H1 (cell line): ENCODE data around the gene ST3GAL2. TPM values are rescaled to one million over a fixed set of nuclear protein-coding genes. Genes with fewer than 3 reads are reported as not detected.

Experiments
- CTCF ChIA-PET: fragments of 300-600 bp; sonication (Branson Sonifier 250); formaldehyde crosslinking; loops from one replicate; lab custom pipeline; 2021; ENCODE audit not compliant: partially characterized antibody; lab: Charles Lee
- POLR2A ChIA-PET: fragments of 300-600 bp; sonication (Branson Sonifier 250); formaldehyde crosslinking; loops from one replicate; lab custom pipeline; 2021; ENCODE audit warnings: inconsistent platforms; ENCODE audit not compliant: partially characterized antibody; lab: Charles Lee
- DNase-seq, 2 experiments: peaks; one replicate each; pipeline versions ENCODE4 v3.0.0 to v3.0.0-alpha.2; 2010 to 2022; ENCODE audit warnings: low spot score in 2 of 2, low read depth in 1 of 2, mixed read lengths in 1 of 2
- FAIRE-seq: peaks from 2 replicates; lab custom pipeline; 2011; peaks lifted over from hg19 to GRCh38; lab: Jason Lieb, UNC
- H2AFZ ChIP-seq: 2 replicates; pipeline ENCODE4 v1.8.1; 2012; ENCODE audit warnings: low read length, inconsistent platforms
- H2AK5ac ChIP-seq: 2 replicates; pipeline ENCODE4 v1.6.1; 2013; ENCODE audit warnings: low read depth, low read length
- H2BK120ac ChIP-seq: replicated peaks from 2 replicates; pipeline ENCODE3; 2013; ENCODE audit warnings: low read depth, low read length, inconsistent platforms
- H2BK12ac ChIP-seq: 2 replicates; pipeline ENCODE4 v1.6.1; 2013; ENCODE audit warnings: low read depth, low read length
- H2BK15ac ChIP-seq: 2 replicates; pipeline ENCODE4 v1.6.1; 2013; ENCODE audit warnings: low read length
- H2BK20ac ChIP-seq: 2 replicates; pipeline ENCODE4 v1.6.1; 2013; ENCODE audit warnings: low read length
- H2BK5ac ChIP-seq: 2 replicates; pipeline ENCODE4 v1.6.1; 2013; ENCODE audit warnings: low read depth, low read length
- H3K14ac ChIP-seq: 2 replicates; pipeline ENCODE4 v1.6.1; 2013; ENCODE audit warnings: inconsistent platforms; ENCODE audit not compliant: insufficient read length
- H3K18ac ChIP-seq: 2 replicates; pipeline ENCODE4 v1.6.1; 2013; ENCODE audit warnings: low read length; ENCODE audit errors: extremely low read depth
- H3K23ac ChIP-seq: 2 replicates; pipeline ENCODE4 v1.6.1; 2013; ENCODE audit warnings: inconsistent platforms; ENCODE audit not compliant: insufficient read length
- H3K23me2 ChIP-seq: 2 replicates; pipeline ENCODE4 v1.6.1; 2013; ENCODE audit warnings: low read depth, low read length
- H3K27ac ChIP-seq: 2 replicates; pipeline ENCODE4 v1.6.1; 2011; ENCODE audit warnings: low read depth, low read length, inconsistent platforms
- H3K27me3 ChIP-seq, 4 experiments: replicated peaks in 1 of 4; 1 replicate in 1 of 4; 2 replicates in 3 of 4; pipeline versions ENCODE4 v1.6.1 to v1.8.1; 2011 to 2013; ENCODE audit warnings: low read length in 3 of 4, mild to moderate bottlenecking in 3 of 4, inconsistent platforms in 2 of 4, mixed read lengths in 2 of 4, moderate library complexity in 1 of 4; ENCODE audit not compliant: control insufficient read depth in 3 of 4, insufficient read depth in 3 of 4; ENCODE audit errors: extremely low read depth in 1 of 4
- H3K36me3 ChIP-seq, 4 experiments: 2 replicates each; pipeline versions ENCODE4 v1.6.1 to v1.8.1; 2011 to 2013; ENCODE audit warnings: mild to moderate bottlenecking in 4 of 4, low read length in 3 of 4, moderate library complexity in 2 of 4, control low read depth in 1 of 4, inconsistent platforms in 1 of 4; ENCODE audit not compliant: insufficient read depth in 4 of 4, control insufficient read depth in 2 of 4
- H3K4ac ChIP-seq: replicated peaks from 2 replicates; pipeline ENCODE3; 2013; ENCODE audit warnings: low read length, low read depth, mixed read lengths, inconsistent platforms; ENCODE audit not compliant: insufficient read length
- H3K4me1 ChIP-seq, 4 experiments: replicated peaks in 1 of 4; 1 replicate in 1 of 4; 2 replicates in 3 of 4; pipeline versions ENCODE4 v1.6.1 to v1.8.1; 2011 to 2013; ENCODE audit warnings: low read length in 3 of 4, inconsistent platforms in 2 of 4, mixed read lengths in 1 of 4; ENCODE audit not compliant: insufficient read depth in 4 of 4, control insufficient read depth in 3 of 4
- H3K4me2 ChIP-seq, 2 experiments: 2 replicates each; pipeline versions ENCODE4 v1.6.1 to v1.8.1; 2011 to 2013; ENCODE audit warnings: low read depth in 2 of 2, low read length in 2 of 2, control low read depth in 1 of 2, inconsistent platforms in 1 of 2, mild to moderate bottlenecking in 1 of 2; ENCODE audit not compliant: insufficient read depth in 1 of 2
- H3K4me3 ChIP-seq, 4 experiments: fragments of 200-600, 300-600 bp in 1 of 4; sonication (generic), shearing (Covaris generic), sonication (Bioruptor Twin) in 1 of 4; 2 replicates each; pipeline versions ENCODE4 v1.5.1 to v1.8.1; 2011 to 2016; ENCODE audit warnings: low read length in 4 of 4, low read depth in 3 of 4, control low read depth in 2 of 4, inconsistent platforms in 2 of 4, mild to moderate bottlenecking in 2 of 4, mixed read lengths in 1 of 4, moderate library complexity in 1 of 4; ENCODE audit not compliant: insufficient read depth in 2 of 4; ENCODE audit errors: extremely low read depth in 1 of 4
- H3K56ac ChIP-seq: replicated peaks from 2 replicates; pipeline ENCODE3; 2013; ENCODE audit warnings: low read depth, mild to moderate bottlenecking, mixed read lengths, low read length, inconsistent platforms; ENCODE audit not compliant: insufficient read length
- H3K79me1 ChIP-seq: 2 replicates; pipeline ENCODE4 v1.6.1; 2013; ENCODE audit warnings: low read depth, low read length, control low read depth
- H3K79me2 ChIP-seq, 2 experiments: 2 replicates each; pipeline versions ENCODE4 v1.6.1 to v1.8.1; 2012 to 2013; ENCODE audit warnings: low read length in 2 of 2, mild to moderate bottlenecking in 2 of 2, inconsistent platforms in 1 of 2; ENCODE audit not compliant: insufficient read depth in 2 of 2, control insufficient read depth in 1 of 2
- H3K9ac ChIP-seq, 4 experiments: replicated peaks in 1 of 4; 1 replicate in 1 of 4; 2 replicates in 3 of 4; pipeline versions ENCODE4 v1.6.1 to v1.8.1; 2011 to 2013; ENCODE audit warnings: low read depth in 3 of 4, low read length in 3 of 4, control low read depth in 2 of 4, mild to moderate bottlenecking in 2 of 4, moderate library complexity in 2 of 4, inconsistent platforms in 1 of 4; ENCODE audit errors: extremely low read depth in 1 of 4
- H3K9me3 ChIP-seq, 2 experiments: 2 replicates each; pipeline versions ENCODE4 v1.6.1 to v1.8.1; 2012 to 2013; ENCODE audit warnings: mild to moderate bottlenecking in 2 of 2, moderate library complexity in 2 of 2, control low read depth in 1 of 2, inconsistent platforms in 1 of 2, low read depth in 1 of 2, low read length in 1 of 2, mixed read lengths in 1 of 2; ENCODE audit not compliant: insufficient read depth in 2 of 2
- H4K20me1 ChIP-seq, 2 experiments: replicated peaks in 1 of 2; 2 replicates each; pipeline versions ENCODE3 to v1.8.1; 2011 to 2013; ENCODE audit warnings: inconsistent platforms in 2 of 2, low read length in 2 of 2, mild to moderate bottlenecking in 1 of 2; ENCODE audit not compliant: insufficient read depth in 2 of 2, control insufficient read depth in 1 of 2
- H4K5ac ChIP-seq: 2 replicates; pipeline ENCODE4 v1.6.1; 2013; ENCODE audit warnings: low read length, low read depth, mixed read lengths, inconsistent platforms; ENCODE audit not compliant: insufficient read length
- H4K8ac ChIP-seq: 2 replicates; pipeline ENCODE4 v1.8.0; 2013; ENCODE audit warnings: mild to moderate bottlenecking, moderate library complexity, low read length, inconsistent platforms; ENCODE audit not compliant: insufficient read depth; ENCODE audit errors: extremely low read depth
- H4K91ac ChIP-seq: replicated peaks from 2 replicates; pipeline ENCODE3; 2013; ENCODE audit warnings: low read length, mixed read lengths, inconsistent platforms; ENCODE audit not compliant: insufficient read length
- BACH1 ChIP-seq: IDR thresholded peaks from 2 replicates; pipeline ENCODE4 v1.6.1; 2012; ENCODE audit warnings: low read length, improper control_type of control experiment
- RFX5 ChIP-seq: IDR thresholded peaks from 2 replicates; pipeline ENCODE4 v1.6.1; 2011; ENCODE audit warnings: low read depth, low read length, improper control_type of control experiment, borderline replicate concordance
- TAF7 ChIP-seq: optimal IDR thresholded peaks from 2 replicates; pipeline ENCODE3; 2011; ENCODE audit warnings: low read depth, mild to moderate bottlenecking, inconsistent platforms, low read length, moderate library complexity, borderline replicate concordance
- WGBS, 2 experiments: shearing (Covaris generic) in 1 of 2; methylation state at CpG; one replicate each; pipeline versions ENCODE4 v1.1.6 to v1.1.7; 2013 to 2015; ENCODE audit warnings: low lambda C conversion rate in 2 of 2, mixed read lengths in 2 of 2, inconsistent platforms in 1 of 2, low coverage in 1 of 2, missing lambda C conversion rate in 1 of 2; ENCODE audit not compliant: insufficient replicate concordance in 2 of 2, insufficient coverage in 1 of 2, insufficient read length in 1 of 2; ENCODE audit errors: extremely low coverage in 1 of 2, missing lambda C conversion rate in 1 of 2; 5-methylcytosine and 5-hydroxymethylcytosine counted together
- polyA plus RNA-seq, 7 experiments: library from polyadenylated mRNA; depleted of rRNA in 3 of 7; stranded (reverse) in 5 of 7; unstranded in 2 of 7; fragments of >200 nt in 5 of 7; fragments of 200-250 nt in 2 of 7; gene quantifications; 1 replicate in 5 of 7; 2 replicates in 1 of 7; 4 replicates in 1 of 7; pipeline versions ENCODE4 v1.2.1 to v1.2.3, GENCODE V29; 2011 to 2013; ENCODE audit warnings: missing spikeins in 2 of 7, mixed read lengths in 2 of 7
- total RNA-seq: library from RNA; stranded (reverse); fragmentation: NEBNext Ultra II Directional; extraction: Animal tissue kit (Norgen Biotek cat#: 25700); gene quantifications from 2 replicates; pipeline ENCODE4 v1.2.1, GENCODE V29; 2021

Gene ST3GAL2
- total and polyA plus RNA-seq, 2 of the 8 experiments (the other 6 are each of a cell fraction or from before 2014, with no cell fraction given): 14.4 to 39.7 TPM

- Histone ChIP-seq H3K9ac (no peak overlapping the region), H3K27ac (no peak overlapping the region), H3K9me3 (no peaks in the 10 kb centered on the region), H3K79me2 (no peaks in the 10 kb centered on the region), H3K23me2 (no peaks in the 10 kb centered on the region), H2BK12ac (no peak overlapping the region), H3K4ac (no peak overlapping the region), H4K20me1 (peaks cover 0 to 1% of the 10 kb centered on the region in 2 experiments), H3K4me2 (no peak overlapping the region), H2BK120ac (no peak overlapping the region), H2BK15ac (no peak overlapping the region), H4K5ac (no peak overlapping the region), H3K56ac (no peak overlapping the region), H3K36me3 (peaks cover 3 to 39% (median 18%) of the 10 kb centered on the region in 4 experiments), H3K4me3 (no peak overlapping the region), H3K18ac (no peak overlapping the region), H2AFZ (no peak overlapping the region), H3K27me3 (no peaks in the 10 kb centered on the region), H4K8ac (no peak overlapping the region), H2BK20ac (no peak overlapping the region), H3K4me1 (no peaks in the 10 kb centered on the region), H3K79me1 (no peaks in the 10 kb centered on the region), H4K91ac (no peak overlapping the region), H3K14ac (no peak overlapping the region), H3K23ac (no peak overlapping the region), H2BK5ac (no peak overlapping the region)
- CTCF ChIA-PET: interaction anchor here (0.8 to 3.2 kb wide), 7 partner anchors 10 to 105 kb away, joined by 3 to 11 read pairs (median 4); partner anchors contain the start of gene FCSK
- DNase-seq: no peak
- no peak for FAIRE-seq
- WGBS, 2 experiments: 97% methylated on average over 22 of the region's 22 CpGs; no CpG with 5 or more reads in 1 of the 2 experiments
- POLR2A ChIA-PET: interaction anchor here (0.7 to 2.0 kb wide), 11 partner anchors 8 to 153 kb away, joined by 3 to 10 read pairs (median 4); partner anchors contain the start of genes COG4, DDX19A and SF3B3
- TF ChIP-seq BACH1 (no peak), TAF7 (no peak), RFX5 (no peak)
- TF ChIP-seq, all 59 proteins: peak for 0
- no peak overlapping the region for H2AK5ac ChIP-seq
Observed at GRCh38 chr16:70372921-70373728, 65.8 kb downstream of the ST3GAL2 start.
